Vagina (tissue), 2 donors: ENCODE results near the gene GRK3. TPM values are rescaled to one million over a fixed set of nuclear protein-coding genes. Genes with fewer than 3 reads are reported as not detected.

ENCODE experiments used
- DNase-seq, 2 donors: peaks; one replicate each; pipeline ENCODE4 v3.0.0-alpha.2; 2017; ENCODE audit errors: extremely low spot score in 2 of 2
- H3K27ac ChIP-seq: fragments of 200-600 bp; sonication (generic); one replicate; pipeline ENCODE4 v1.5.1; 2019
- H3K27me3 ChIP-seq: fragments of 200-600 bp; sonication (generic); one replicate; pipeline ENCODE4 v1.5.1; 2019
- H3K36me3 ChIP-seq, 2 donors: fragments of 200-600 bp; sonication (generic); one replicate each; pipeline ENCODE4 v1.5.1; 2017 to 2019
- H3K4me1 ChIP-seq: fragments of 200-600 bp; sonication (generic); one replicate; pipeline ENCODE4 v1.5.1; 2019
- H3K4me3 ChIP-seq, 2 donors: fragments of 200-600 bp; sonication (generic); 1 replicate in 1 of 2; 2 replicates in 1 of 2; pipeline ENCODE4 v1.5.1; 2016 to 2019
- H3K9me3 ChIP-seq: fragments of 200-600 bp; sonication (generic); one replicate; pipeline ENCODE4 v1.5.1; 2019
- CTCF ChIP-seq, 3 experiments: fragments of 450-650 bp in 2 of 3; fragments of 200-600 bp in 1 of 3; sonication (generic) in 1 of 3; IDR thresholded peaks; one replicate each; pipeline ENCODE4 v1.5.1; 2017 to 2019; ENCODE audit warnings: antibody characterized with exemption in 3 of 3, mild to moderate bottlenecking in 2 of 3, moderate library complexity in 2 of 3
- POLR2A ChIP-seq, 2 donors: fragments of 450-650 bp; IDR thresholded peaks; one replicate each; pipeline ENCODE4 v1.6.1; 2017; ENCODE audit warnings: antibody characterized with exemption in 2 of 2, mild to moderate bottlenecking in 2 of 2, moderate library complexity in 2 of 2
- POLR2AphosphoS5 ChIP-seq, 2 donors: sonication (generic); formaldehyde crosslinking; IDR thresholded peaks; one replicate each; pipeline ENCODE4 v1.9.0; 2017; ENCODE audit warnings: antibody characterized with exemption in 2 of 2, mild to moderate bottlenecking in 2 of 2, low read depth in 1 of 2; ENCODE audit not compliant: insufficient read depth in 1 of 2
- intact Hi-C: fragments of 100-400 bp; cut with DNase I; formaldehyde crosslinking; loops from one replicate; pipeline ENCODE4 v1.15.1; 2023
- total RNA-seq: library from RNA; depleted of rRNA; stranded (reverse); fragments of >200 nt; gene quantifications from one replicate; pipeline ENCODE4 v1.2.3, GENCODE V29; 2016

The GRK3 gene
- total RNA-seq, 1 donor from 2014 or later = 5.6 TPM

GRCh38 chr22:25542720-25543402 is 21.6 kb upstream of the GRK3 start:
- Histone ChIP-seq H3K36me3 (no peaks in the 10 kb centered on the region), H3K27ac (no peak overlapping the region), H3K4me3 (no peak overlapping the region), H3K27me3 (no peaks in the 10 kb centered on the region), H3K9me3 (no peaks in the 10 kb centered on the region), H3K4me1 (no peaks in the 10 kb centered on the region)
- DNase-seq = no peak
- intact Hi-C loops = no loop called here
- TF ChIP-seq POLR2A (IDR thresholded peaks at IDR 0.05) = no peak
- no peak for TF ChIP-seq CTCF (IDR thresholded peaks at IDR 0.05)
- no peak for TF ChIP-seq POLR2AphosphoS5 (IDR thresholded peaks at IDR 0.05; ENCODE audit: insufficient read depth in 1 of 2, low read depth in 1 of 2)

DNA sequence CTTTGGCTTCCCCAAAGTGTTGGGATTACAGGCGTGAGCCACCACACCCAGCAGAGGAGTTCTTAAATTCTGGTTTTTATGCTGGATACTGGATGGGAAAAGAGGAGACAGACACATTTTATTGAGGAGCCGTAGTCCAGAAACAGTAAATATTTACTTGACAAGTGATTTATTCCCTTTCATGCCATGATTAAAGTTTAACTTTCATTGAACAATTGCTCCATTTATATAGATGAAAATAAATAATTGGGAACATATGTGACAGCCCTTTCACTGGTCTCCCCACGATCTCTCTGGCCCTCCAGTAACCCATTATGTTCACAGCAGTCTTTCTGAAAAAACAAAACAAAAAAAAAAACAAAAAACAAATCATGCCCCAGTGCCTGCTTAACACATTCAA is 19.3 kb upstream of the GRK3 start:
- H3K4me3 ChIP-seq = no peak overlapping the region
- intact Hi-C loops = no loop called here
- H3K27me3 ChIP-seq = no peaks in the 10 kb centered on the region
- no peak for DNase-seq
- no peaks in the 10 kb centered on the region for H3K36me3 ChIP-seq
- H3K4me1 ChIP-seq = no peaks in the 10 kb centered on the region
- no peaks in the 10 kb centered on the region for H3K9me3 ChIP-seq
- TF ChIP-seq POLR2A (IDR thresholded peaks at IDR 0.05) (no peak), CTCF (IDR thresholded peaks at IDR 0.05) (no peak), POLR2AphosphoS5 (IDR thresholded peaks at IDR 0.05; ENCODE audit: insufficient read depth in 1 of 2, low read depth in 1 of 2) (no peak)
- no peak overlapping the region for H3K27ac ChIP-seq

- no peak for TF ChIP-seq POLR2AphosphoS5 (IDR thresholded peaks at IDR 0.05; ENCODE audit: insufficient read depth in 1 of 2, low read depth in 1 of 2)
- no peak for TF ChIP-seq POLR2A (IDR thresholded peaks at IDR 0.05)
- TF ChIP-seq CTCF (IDR thresholded peaks at IDR 0.05) = no peak
- Histone ChIP-seq H3K9me3 (no peaks in the 10 kb centered on the region), H3K36me3 (no peaks in the 10 kb centered on the region), H3K27ac (no peak overlapping the region), H3K4me3 (no peak overlapping the region), H3K27me3 (no peaks in the 10 kb centered on the region), H3K4me1 (no peaks in the 10 kb centered on the region)
- DNase-seq = no peak
- intact Hi-C loops = no loop called here
These were observed 18.8 kb upstream of the GRK3 start for GRCh38 chr22:25545672-25546071.

GRCh38 chr22:25546242-25546641 is 18.2 kb upstream of the GRK3 start:
- TF ChIP-seq CTCF (IDR thresholded peaks at IDR 0.05) = no peak
- no peak for TF ChIP-seq POLR2AphosphoS5 (IDR thresholded peaks at IDR 0.05; ENCODE audit: insufficient read depth in 1 of 2, low read depth in 1 of 2)
- no peak for TF ChIP-seq POLR2A (IDR thresholded peaks at IDR 0.05)
- Histone ChIP-seq H3K4me1 (no peaks in the 10 kb centered on the region), H3K9me3 (no peaks in the 10 kb centered on the region), H3K4me3 (no peak overlapping the region), H3K36me3 (no peaks in the 10 kb centered on the region), H3K27me3 (no peaks in the 10 kb centered on the region), H3K27ac (no peak overlapping the region)
- DNase-seq = no peak
- intact Hi-C loops = no loop called here

DNA sequence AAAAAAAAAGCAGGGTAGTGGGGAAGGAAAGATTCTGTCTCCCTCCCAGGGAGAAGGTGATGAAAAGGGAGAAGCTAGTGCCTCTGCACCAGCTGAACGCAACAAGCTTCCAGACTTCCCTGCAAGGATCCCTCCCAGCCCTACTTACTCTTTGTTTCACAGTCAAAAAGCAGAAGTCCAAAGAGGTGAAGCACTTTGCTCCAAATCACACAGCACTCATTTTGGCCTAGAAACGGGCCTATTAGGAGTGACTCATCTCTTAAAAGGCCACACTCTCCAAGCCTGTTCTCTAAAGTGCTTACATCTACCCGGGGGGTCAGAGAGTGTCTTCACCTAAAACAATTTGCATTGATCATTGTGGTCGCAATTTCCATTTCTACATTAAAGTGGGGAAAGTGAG is 17.7 kb upstream of the GRK3 start:
- TF ChIP-seq POLR2AphosphoS5 (IDR thresholded peaks at IDR 0.05; ENCODE audit: insufficient read depth in 1 of 2, low read depth in 1 of 2) (no peak), CTCF (IDR thresholded peaks at IDR 0.05) (no peak), POLR2A (IDR thresholded peaks at IDR 0.05) (no peak)
- Histone ChIP-seq H3K9me3 (no peaks in the 10 kb centered on the region), H3K4me1 (no peaks in the 10 kb centered on the region), H3K36me3 (no peaks in the 10 kb centered on the region), H3K4me3 (no peak overlapping the region), H3K27ac (no peak overlapping the region), H3K27me3 (no peaks in the 10 kb centered on the region)
- DNase-seq = no peak
- intact Hi-C loops = no loop called here
